GM23248 (cell line): Measurements from ENCODE around the gene NALCN. TPM values are rescaled to one million over a fixed set of nuclear protein-coding genes. Genes with fewer than 3 reads are reported as not detected.

ENCODE experiments used
- DNase-seq: peaks from one replicate; pipeline ENCODE4 v3.0.0-alpha.2; 2015
- H2AFZ ChIP-seq: fragments of 200-600 bp; sonication (generic); 2 replicates; pipeline ENCODE4 v1.6.1; 2016; ENCODE audit warnings: antibody characterized with exemption
- H3F3A ChIP-seq: fragments of 200-600 bp; sonication (generic); 2 replicates; pipeline ENCODE4 v1.6.1; 2016; ENCODE audit warnings: mild to moderate bottlenecking, antibody characterized with exemption, mixed run types; ENCODE audit not compliant: insufficient read depth
- H3K27ac ChIP-seq: fragments of 200-600 bp; sonication (generic); 2 replicates; pipeline ENCODE4 v1.5.1; 2016; ENCODE audit warnings: mild to moderate bottlenecking
- H3K27me3 ChIP-seq: fragments of 200-600 bp; sonication (generic); replicated peaks from 2 replicates; pipeline ENCODE4 v1.6.1; 2016; ENCODE audit warnings: mild to moderate bottlenecking; ENCODE audit not compliant: insufficient read depth
- H3K36me3 ChIP-seq: fragments of 200-600 bp; sonication (generic); 2 replicates; pipeline ENCODE4 v1.6.1; 2016; ENCODE audit warnings: low read depth, mild to moderate bottlenecking
- H3K4me1 ChIP-seq: fragments of 200-600 bp; sonication (generic); 2 replicates; pipeline ENCODE4 v1.6.1; 2016; ENCODE audit warnings: mild to moderate bottlenecking; ENCODE audit not compliant: insufficient read depth
- H3K4me2 ChIP-seq: fragments of 200-600 bp; sonication (generic); one replicate; pipeline ENCODE4 v1.6.1; 2016; ENCODE audit warnings: mild to moderate bottlenecking; ENCODE audit not compliant: unreplicated experiment
- H3K4me3 ChIP-seq: fragments of 200-600 bp; sonication (generic); 2 replicates; pipeline ENCODE4 v1.5.1; 2016; ENCODE audit warnings: mild to moderate bottlenecking
- H3K79me2 ChIP-seq: fragments of 200-600 bp; sonication (generic); 2 replicates; pipeline ENCODE4 v1.6.1; 2016; ENCODE audit warnings: mild to moderate bottlenecking; ENCODE audit not compliant: insufficient read depth
- H3K9ac ChIP-seq: fragments of 200-600 bp; sonication (generic); 2 replicates; pipeline ENCODE4 v1.6.1; 2016; ENCODE audit warnings: mild to moderate bottlenecking
- H3K9me2 ChIP-seq: fragments of 200-600 bp; sonication (generic); 2 replicates; pipeline ENCODE4 v1.6.1; 2016; ENCODE audit warnings: mixed run types, mild to moderate bottlenecking, moderate library complexity; ENCODE audit not compliant: insufficient read depth
- H3K9me3 ChIP-seq: fragments of 200-600 bp; sonication (generic); one replicate; pipeline ENCODE4 v1.6.1; 2017; ENCODE audit warnings: low read depth
- H4K20me1 ChIP-seq: fragments of 200-600 bp; sonication (generic); 2 replicates; pipeline ENCODE4 v1.6.0; 2016; ENCODE audit not compliant: insufficient read depth
- EZH2 ChIP-seq: fragments of 200-600 bp; sonication (generic); IDR thresholded peaks from 2 replicates; pipeline ENCODE4 v1.6.1; 2018; ENCODE audit warnings: antibody characterized with exemption, mild to moderate bottlenecking; ENCODE audit not compliant: insufficient read depth, poor library complexity, severe bottlenecking
- EZH2phosphoT487 ChIP-seq: fragments of 200-600 bp; sonication (generic); IDR thresholded peaks from 2 replicates; pipeline ENCODE4 v1.6.1; 2018; ENCODE audit warnings: antibody characterized with exemption, moderate library complexity, mild to moderate bottlenecking, low read depth; ENCODE audit not compliant: insufficient read depth
- WGBS, 2 experiments: methylation state at CpG; one replicate each; pipeline ENCODE4 v1.1.6; 2015 to 2017; ENCODE audit warnings: low lambda C conversion rate in 2 of 2, low coverage in 1 of 2; ENCODE audit errors: missing lambda C conversion rate in 2 of 2; 5-methylcytosine and 5-hydroxymethylcytosine counted together
- in situ Hi-C: fragments of 300-500 bp; cut with MboI; formaldehyde crosslinking; loops from 2 replicates; pipeline ENCODE4 v1.15.0; 2020
- polyA plus RNA-seq: library from polyadenylated mRNA; unstranded; fragments of >200 nt; fragmentation: Nextera tagmentation; extraction: Ambion mirVana; gene quantifications from 2 replicates; pipeline ENCODE4 v1.2.1, GENCODE V29; 2016
- total RNA-seq: library from RNA; depleted of rRNA; stranded (reverse); fragments of >200 nt; shearing (Covaris generic); gene quantifications from 2 replicates; pipeline ENCODE4 v1.2.3, GENCODE V29; 2014

Gene NALCN
- total and polyA plus RNA-seq, 2 experiments from 2014 or later = 3.1 to 3.6 TPM

- Histone ChIP-seq H3K36me3 (no peaks in the 10 kb centered on the region), H3K4me3 (peak overlapping the region; percentile 90), H3K4me2 (peak overlapping the region; percentile 97), H3F3A (no peaks in the 10 kb centered on the region), H3K79me2 (no peaks in the 10 kb centered on the region), H3K27me3 (no peaks in the 10 kb centered on the region), H3K27ac (no peak overlapping the region), H3K9ac (peak overlapping the region; percentile 68), H3K9me2 (no peaks in the 10 kb centered on the region), H2AFZ (peak overlapping the region; percentile 97), H3K9me3 (no peaks in the 10 kb centered on the region), H4K20me1 (no peaks in the 10 kb centered on the region), H3K4me1 (peaks cover 6% of the 10 kb centered on the region)
- 22 to 24% methylated on average over 29 to 33 of the region's 43 CpGs for WGBS, 2 experiments
- DNase-seq = peak; percentile 10
- in situ Hi-C loops = no loop called here
- TF ChIP-seq EZH2 = no peak
- no peak for TF ChIP-seq EZH2phosphoT487
Measured at GRCh38 chr13:101415358-101416174, 742 bp downstream of the NALCN start.

DNA sequence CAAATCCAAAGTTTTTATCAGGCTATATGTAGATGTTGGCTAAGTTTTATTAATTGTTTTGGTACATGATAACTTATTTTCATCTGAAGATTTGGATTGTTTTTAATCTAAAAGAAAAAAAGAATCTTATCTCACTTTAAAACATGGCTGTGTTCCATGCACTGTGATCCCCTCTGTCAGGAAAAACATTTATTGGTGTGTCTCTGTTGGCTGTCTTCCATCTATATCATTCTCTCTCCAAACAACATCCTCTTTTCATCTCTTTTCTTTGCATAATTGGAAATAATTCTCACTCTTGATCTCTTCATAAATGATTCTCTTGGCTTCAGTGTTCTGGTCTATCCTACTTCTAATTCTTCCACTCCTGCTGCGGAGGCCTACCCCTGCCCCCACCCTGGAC lies 4.2 kb downstream of the NALCN start:
- DNase-seq = no peak
- Histone ChIP-seq H3K9me2 (no peaks in the 10 kb centered on the region), H3K9me3 (no peaks in the 10 kb centered on the region), H3K36me3 (no peaks in the 10 kb centered on the region), H3K4me1 (peaks cover 8% of the 10 kb centered on the region), H2AFZ (no peak overlapping the region), H3K4me2 (no peak overlapping the region), H3K9ac (no peak overlapping the region), H3K27ac (no peak overlapping the region), H3K79me2 (no peaks in the 10 kb centered on the region), H3K27me3 (no peaks in the 10 kb centered on the region), H3F3A (peaks cover 7% of the 10 kb centered on the region), H3K4me3 (no peak overlapping the region), H4K20me1 (no peaks in the 10 kb centered on the region)
- in situ Hi-C loops = no loop called here
- WGBS, 2 experiments = 73 to 81% methylated on average over 1 of the region's 1 CpG
- TF ChIP-seq EZH2 (no peak), EZH2phosphoT487 (no peak)

GRCh38 chr13:101408992-101409656 lies 7.2 kb downstream of the NALCN start:
- Histone ChIP-seq H2AFZ (no peak overlapping the region), H4K20me1 (no peaks in the 10 kb centered on the region), H3K27me3 (no peaks in the 10 kb centered on the region), H3F3A (peaks cover 18% of the 10 kb centered on the region), H3K4me2 (no peak overlapping the region), H3K4me3 (no peak overlapping the region), H3K9me2 (no peaks in the 10 kb centered on the region), H3K79me2 (no peaks in the 10 kb centered on the region), H3K27ac (no peak overlapping the region), H3K9ac (no peak overlapping the region), H3K9me3 (no peaks in the 10 kb centered on the region), H3K36me3 (no peaks in the 10 kb centered on the region), H3K4me1 (peaks cover 16% of the 10 kb centered on the region)
- in situ Hi-C loops = no loop called here
- no peak for DNase-seq
- TF ChIP-seq EZH2 (no peak), EZH2phosphoT487 (no peak)
- 89 to 93% methylated on average over 6 of the region's 6 CpGs for WGBS, 2 experiments

DNA sequence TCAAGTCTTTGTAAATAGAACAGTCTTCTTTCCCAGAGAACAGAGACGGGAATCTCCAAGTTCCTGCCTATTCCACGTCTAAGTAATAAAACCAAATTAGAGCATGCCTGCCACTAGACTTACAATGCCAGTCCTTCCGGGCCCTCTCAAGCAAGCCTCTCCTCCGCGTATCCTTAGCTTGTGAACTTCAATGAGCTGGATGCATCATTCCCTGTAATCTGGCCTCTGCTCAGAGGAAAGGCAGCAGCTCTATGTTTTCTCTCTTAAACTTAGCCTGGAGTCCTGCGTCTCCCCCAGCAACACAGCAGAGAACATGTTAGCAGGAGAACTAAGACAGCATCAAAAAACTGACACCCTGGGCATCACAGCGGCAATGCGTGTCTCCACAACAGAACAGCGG lies 8.2 kb downstream of the NALCN start:
- no peaks in the 10 kb centered on the region for H3K36me3 ChIP-seq
- in situ Hi-C loops = no loop called here
- no peak overlapping the region for H3K9ac ChIP-seq
- H3K9me2 ChIP-seq = no peaks in the 10 kb centered on the region
- H3K79me2 ChIP-seq = no peaks in the 10 kb centered on the region
- no peaks in the 10 kb centered on the region for H4K20me1 ChIP-seq
- H2AFZ ChIP-seq = no peak overlapping the region
- no peak overlapping the region for H3K27ac ChIP-seq
- no peak overlapping the region for H3K4me2 ChIP-seq
- H3K4me3 ChIP-seq = no peak overlapping the region
- no peaks in the 10 kb centered on the region for H3K27me3 ChIP-seq
- H3F3A ChIP-seq = peaks cover 18% of the 10 kb centered on the region
- 88 to 90% methylated on average over 9 of the region's 9 CpGs for WGBS, 2 experiments
- peaks cover 16% of the 10 kb centered on the region for H3K4me1 ChIP-seq
- H3K9me3 ChIP-seq = no peaks in the 10 kb centered on the region
- no peak for DNase-seq
- no peak for TF ChIP-seq EZH2
- no peak for TF ChIP-seq EZH2phosphoT487
